Heart left ventricle (tissue), 16 donors: Measurements from ENCODE around the gene NCAPD2. TPM values are rescaled to one million over a fixed set of nuclear protein-coding genes. Genes with fewer than 3 reads are reported as not detected.
A peak's percentile ranks its signal among the peaks of the same experiment; 100 is the strongest.

Experiments
- ATAC-seq, 4 donors: fragments of 200-7000 bp; cut with Tn5 transposase; one replicate each; pipeline ENCODE4 v1.9.1; 2020 to 2022; ENCODE audit warnings: moderate library complexity in 4 of 4, mild to moderate bottlenecking in 3 of 4, moderate number of reproducible peaks in 1 of 4
- DNase-seq, 5 donors: peaks; one replicate each; pipeline ENCODE4 v3.0.0-alpha.2; 2020
- H3K27ac ChIP-seq, 12 donors: fragments of 200-600 bp; sonication (generic) in 4 of 12; one replicate each; pipeline versions ENCODE4 v1.5.0 to v1.8.0; 2016 to 2022; ENCODE audit warnings: mild to moderate bottlenecking in 2 of 12
- H3K27me3 ChIP-seq, 9 donors: fragments of 200-600 bp; sonication (generic) in 2 of 9; one replicate each; pipeline versions ENCODE4 v1.5.1 to v1.8.0; 2016 to 2022; ENCODE audit warnings: mild to moderate bottlenecking in 3 of 9
- H3K36me3 ChIP-seq, 9 donors: fragments of 200-600 bp; sonication (generic) in 2 of 9; one replicate each; pipeline versions ENCODE4 v1.5.0 to v1.8.0; 2018 to 2022; ENCODE audit warnings: mild to moderate bottlenecking in 2 of 9
- H3K4me1 ChIP-seq, 12 donors: fragments of 200-600 bp; sonication (generic) in 4 of 12; one replicate each; pipeline versions ENCODE4 v1.5.0 to v1.8.0; 2016 to 2022; ENCODE audit warnings: mild to moderate bottlenecking in 3 of 12
- H3K4me3 ChIP-seq, 12 donors: fragments of 200-600 bp; sonication (generic) in 4 of 12; one replicate each; pipeline versions ENCODE4 v1.5.0 to v1.8.0; 2017 to 2022; ENCODE audit warnings: mild to moderate bottlenecking in 9 of 12, moderate library complexity in 4 of 12
- H3K9me3 ChIP-seq, 12 donors: fragments of 200-600 bp; sonication (generic) in 4 of 12; one replicate each; pipeline versions ENCODE4 v1.5.0 to v1.8.0; 2016 to 2022; ENCODE audit warnings: mild to moderate bottlenecking in 1 of 12
- CTCF ChIP-seq, 12 donors: fragments of 200-600 bp; sonication (generic) in 4 of 12; IDR thresholded peaks; one replicate each; pipeline versions ENCODE4 v1.5.0 to v1.8.0; 2018 to 2022; ENCODE audit warnings: antibody characterized with exemption in 12 of 12, mild to moderate bottlenecking in 5 of 12
- POLR2A ChIP-seq, 2 donors: fragments of 450-650 bp; IDR thresholded peaks; one replicate each; pipeline ENCODE4 v1.6.1; 2017; ENCODE audit warnings: antibody characterized with exemption in 2 of 2, mild to moderate bottlenecking in 2 of 2, moderate library complexity in 2 of 2
- WGBS, 4 donors: extraction: QIAGEN DNeasy Blood & Tissue Kit in 2 of 4; methylation state at CpG; one replicate each; pipeline versions ENCODE4 v1.1.5 to v1.1.7; 2013 to 2018; 5-methylcytosine and 5-hydroxymethylcytosine counted together
- intact Hi-C, 10 donors: fragments of 100-400 bp; cut with DNase I; formaldehyde crosslinking; loops; one replicate each; pipeline versions ENCODE4 v1.11.1 to v1.14.2; 2022
- polyA plus RNA-seq, 2 donors: library from polyadenylated mRNA; stranded (reverse); fragments of 200-250 nt; gene quantifications; one replicate each; pipeline ENCODE4 v1.2.3, GENCODE V29; 2013
- total RNA-seq, 9 donors: library from RNA; depleted of rRNA in 2 of 9; stranded (reverse); fragments of >200 nt in 2 of 9; fragmentation: NEBNext Ultra II Directional in 3 of 9; extraction: Animal tissue kit (Norgen Biotek cat#: 25700) in 3 of 9; gene quantifications; one replicate each; pipeline versions ENCODE4 v1.1.0 to v1.2.4, GENCODE V29; 2016 to 2023
- donor health status: ischemic (EF 13 %, LVEDD 7.1; RV severe dilation, severe dysfunction).
- donor health status: healthy with polysubstance abuse.
- donor health status: DM: no; HTN: yes; CAD: no.
- donor health status: DM: no; HTN: no; CAD: no.
- donor health status: ischemic (EF 25% LVEDD 6.9; RV normal size, moderate dysfunction).
- donor health status: ischemic (EF 25% LVEDD 5.7; RV mildly dilated, moderate dysfunction).
- donor health status: healthy.
- donor health status: DM: yes; HTN: yes; CAD: no.
- donor health status: ischemic (EF 35%, LVEDD 5.7; RV mildly dilated, moderate dysfunction).
- donor health status: nonischemic (EF 11% LVEDD 7.7; RV severe dilation, severe dysfunction).
- donor health status: DM: yes; HTN: yes; CAD: no.
- donor health status: PGD.
- donor health status: ischemic (EF 29% LVEDD 5.4; RV normal size, mild dysfunction).
- donor health status: nonischemic (EF 23%, LVEDD 6.1; RV moderate dilation, normal function).

NCAPD2 gene
- total and polyA plus RNA-seq, 11 donors, result 3.3 to 22.4 (median 11.3) TPM

- 73 to 76% (median 75%) methylated on average over 12 of the region's 12 CpGs for WGBS, 4 donors
- Histone ChIP-seq H3K4me3 (no peak overlapping the region), H3K4me1 (peaks cover 0 to 9% (median 0%) of the 10 kb centered on the region in 12 donors), H3K9me3 (no peaks in the 10 kb centered on the region), H3K36me3 (peaks cover 0 to 63% (median 36%) of the 10 kb centered on the region in 9 donors), H3K27ac (peak overlapping the region in 4 of 12 donors; percentile 20 to 43 (median 24)), H3K27me3 (no peaks in the 10 kb centered on the region)
- TF ChIP-seq POLR2A (IDR thresholded peaks at IDR 0.05) (no peak), CTCF (IDR thresholded peaks at IDR 0.05) (no peak)
- intact Hi-C loops, result no loop called here
- DNase-seq (no peak), ATAC-seq (no peak)
Observed at GRCh38 chr12:6507102-6507998, 13.4 kb downstream of the NCAPD2 start.

GRCh38 chr12:6508087-6508486 lies 14.2 kb downstream of the NCAPD2 start:
- H3K4me3 ChIP-seq, result no peak overlapping the region
- intact Hi-C loops, result no loop called here
- peak overlapping the region in 1 of 12 donors; percentile 43 for H3K27ac ChIP-seq
- TF ChIP-seq POLR2A (IDR thresholded peaks at IDR 0.05) (no peak), CTCF (IDR thresholded peaks at IDR 0.05) (no peak)
- peaks cover 0 to 9% (median 0%) of the 10 kb centered on the region in 12 donors for H3K4me1 ChIP-seq
- no peak for ATAC-seq
- H3K9me3 ChIP-seq, result no peaks in the 10 kb centered on the region
- no peaks in the 10 kb centered on the region for H3K27me3 ChIP-seq
- peaks cover 0 to 63% (median 43%) of the 10 kb centered on the region in 9 donors for H3K36me3 ChIP-seq
- DNase-seq, result no peak
- 81 to 85% (median 82%) methylated on average over 7 of the region's 7 CpGs for WGBS, 4 donors

GRCh38 chr12:6520186-6520585 lies 26.3 kb downstream of the NCAPD2 start:
- WGBS, 4 donors, result 81 to 87% (median 85%) methylated on average over 3 of the region's 3 CpGs
- TF ChIP-seq CTCF (IDR thresholded peaks at IDR 0.05), result no peak
- TF ChIP-seq POLR2A (IDR thresholded peaks at IDR 0.05), result no peak
- Histone ChIP-seq H3K4me1 (no peaks in the 10 kb centered on the region), H3K36me3 (peaks cover 0 to 100% (median 91%) of the 10 kb centered on the region in 9 donors), H3K9me3 (no peaks in the 10 kb centered on the region), H3K27ac (no peak overlapping the region), H3K27me3 (no peaks in the 10 kb centered on the region), H3K4me3 (no peak overlapping the region)
- no peak for DNase-seq
- intact Hi-C loops, result no loop called here
- no peak for ATAC-seq

GRCh38 chr12:6522193-6522592 lies 28.3 kb downstream of the NCAPD2 start:
- Histone ChIP-seq H3K36me3 (peaks cover 0 to 100% (median 91%) of the 10 kb centered on the region in 9 donors), H3K4me3 (no peak overlapping the region), H3K4me1 (no peaks in the 10 kb centered on the region), H3K27ac (no peak overlapping the region), H3K27me3 (no peaks in the 10 kb centered on the region), H3K9me3 (no peaks in the 10 kb centered on the region)
- no peak for TF ChIP-seq CTCF (IDR thresholded peaks at IDR 0.05)
- TF ChIP-seq POLR2A (IDR thresholded peaks at IDR 0.05), result no peak
- no peak for DNase-seq
- intact Hi-C loops, result no loop called here
- WGBS, 4 donors, result 83 to 89% (median 88%) methylated on average over 10 of the region's 10 CpGs
- ATAC-seq, result no peak
